Skeletal muscle cell (primary cell): ENCODE measurements around the gene TLK2.
"Not testable (repeated sequence)": the region's sequence is repeated elsewhere in the genome, so short reads cannot be mapped to it uniquely, and the experiment has no call there.

Experiments
- DNase-seq: peaks from one replicate; pipeline ENCODE4 v3.0.0-alpha.2; 2010; ENCODE audit warnings: low read depth
- H3K4me3 ChIP-seq: 2 replicates; pipeline ENCODE4 v1.5.1; 2011; ENCODE audit warnings: low read depth, mild to moderate bottlenecking, control low read depth, low read length, moderate library complexity

TLK2 gene

DNA sequence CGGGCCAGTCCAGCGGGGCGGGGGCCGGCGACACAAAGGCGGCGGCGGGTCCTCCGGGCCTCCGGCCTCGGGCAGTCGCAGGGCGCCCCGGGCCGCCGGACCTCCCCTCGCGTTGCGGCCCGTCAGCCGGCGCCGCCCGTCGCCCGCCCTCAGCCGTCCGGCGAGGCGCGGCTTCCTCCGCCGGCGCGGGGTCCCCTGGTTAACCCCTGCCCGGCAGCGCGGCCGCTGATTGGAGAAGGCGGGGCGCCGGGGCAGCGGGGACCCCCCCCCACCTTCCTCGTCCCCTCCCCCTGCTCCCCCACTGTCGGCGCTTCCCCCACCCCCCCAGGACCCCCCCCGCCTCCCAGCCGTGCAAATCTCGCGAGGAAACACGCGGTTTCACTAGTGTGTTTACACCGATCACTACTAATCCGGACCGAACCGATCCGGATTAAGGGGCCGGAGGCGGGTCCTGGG is at the start of gene TLK2:
Gene TLK2, plus strand, starts transcription at position 402 of the 456 bp plus-strand sequence. CDS start 2,301 bp downstream, outside the sequence.
- H3K4me3 ChIP-seq, result peak within 1 kb of the TSS; percentile 67
- peak; percentile 54 for DNase-seq

DNA sequence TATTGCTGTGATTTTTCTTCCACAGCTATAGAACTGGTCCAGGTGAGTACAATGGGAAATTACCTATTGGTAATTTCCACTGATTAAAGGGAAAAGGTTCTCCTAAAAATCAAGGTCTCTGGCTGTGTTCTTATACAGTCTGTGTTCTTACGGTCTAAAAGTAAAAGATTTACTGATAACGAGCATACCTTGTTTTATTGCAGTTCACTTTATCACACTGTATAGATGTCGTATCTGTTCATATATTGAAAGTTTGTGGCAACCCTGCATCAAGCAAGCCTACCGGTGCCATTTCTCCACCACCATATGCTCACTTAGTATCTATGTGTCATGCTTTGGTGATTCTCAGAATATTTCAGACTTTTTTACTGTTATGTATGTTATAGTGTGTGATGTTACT is 43.4 kb upstream of the TLK2 start:
- H3K4me3 ChIP-seq, DNase-seq: not testable (repeated sequence)

DNA sequence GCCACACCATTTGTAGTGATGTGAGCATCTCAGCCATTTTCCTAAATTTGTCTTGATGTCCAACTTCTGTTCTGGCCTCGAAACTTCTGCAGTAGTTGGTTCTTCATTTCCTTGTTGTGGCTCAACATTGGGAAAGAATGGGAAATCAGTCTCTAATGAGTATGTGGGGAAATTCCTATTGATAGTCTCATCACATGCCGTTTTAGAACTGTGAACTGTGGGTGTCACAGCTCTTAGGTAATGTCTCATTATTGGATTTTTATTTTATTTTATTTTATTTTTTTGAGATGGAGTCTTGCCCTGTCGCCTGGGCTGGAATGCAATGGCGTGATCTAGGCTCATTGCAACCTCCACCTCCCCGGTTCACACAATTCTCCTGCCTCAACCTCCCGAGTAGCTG is 37.4 kb upstream of the TLK2 start:
- not testable (repeated sequence) for DNase-seq, H3K4me3 ChIP-seq

DNA sequence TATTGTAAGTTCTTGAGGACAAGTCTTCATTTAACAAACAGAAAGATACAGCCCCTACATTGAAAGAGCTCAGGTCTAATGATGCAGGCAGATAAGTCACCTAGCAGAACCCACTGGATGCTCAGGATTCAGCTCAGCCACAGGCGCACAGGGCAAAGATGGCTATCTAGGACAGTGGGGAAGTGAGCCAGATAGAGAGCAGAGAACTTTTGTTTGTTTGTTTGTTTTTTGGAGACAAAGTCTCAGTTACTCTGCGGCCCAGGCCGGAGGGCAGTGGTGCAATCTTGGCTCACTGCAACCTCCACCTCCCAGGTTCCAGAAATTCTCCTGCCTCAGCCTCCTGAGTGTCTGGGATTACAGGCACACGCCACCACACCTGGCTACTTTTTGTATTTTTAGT is 34.6 kb upstream of the TLK2 start:
- no peak overlapping the region for H3K4me3 ChIP-seq
- DNase-seq, result no peak

DNA sequence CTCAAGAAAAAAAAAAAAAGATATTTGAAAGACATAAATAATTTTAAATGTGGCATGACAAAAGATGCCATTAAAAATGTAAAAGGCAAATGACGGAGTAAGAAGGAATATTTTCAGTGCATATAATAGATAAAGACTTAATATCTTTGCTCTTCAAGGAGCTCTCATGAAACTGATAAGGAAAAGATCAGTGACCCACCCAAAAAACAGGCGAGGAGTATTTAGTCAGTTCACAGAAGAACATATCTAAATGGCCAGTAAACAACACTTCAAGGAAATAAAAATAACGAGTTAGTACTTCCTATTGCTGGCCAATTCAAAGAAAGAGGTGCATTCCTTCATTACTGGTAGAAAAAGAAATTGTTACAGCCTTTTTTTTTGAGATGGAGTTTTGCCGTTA is 32.8 kb upstream of the TLK2 start:
- not testable (repeated sequence) for DNase-seq, H3K4me3 ChIP-seq

DNA sequence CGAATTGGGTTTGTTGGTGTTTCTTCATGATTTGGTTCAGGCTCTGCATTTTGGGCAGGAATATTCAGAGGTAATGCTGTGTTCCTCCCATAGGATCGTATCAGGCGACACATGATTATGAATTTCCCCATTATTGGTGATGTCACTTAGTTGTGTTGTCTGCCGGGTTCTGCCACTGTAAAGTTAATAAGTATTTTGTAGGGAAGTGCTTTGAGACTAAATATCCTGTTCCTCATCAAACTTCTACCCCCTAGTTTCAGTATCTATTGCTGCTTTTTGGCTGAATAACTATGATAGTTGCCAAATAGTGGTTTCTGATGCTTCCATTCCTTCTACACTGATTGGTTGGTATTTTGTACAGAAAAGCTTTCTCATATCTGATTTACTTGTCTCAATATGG is 26.4 kb upstream of the TLK2 start:
- H3K4me3 ChIP-seq, DNase-seq: not testable (repeated sequence)

DNA sequence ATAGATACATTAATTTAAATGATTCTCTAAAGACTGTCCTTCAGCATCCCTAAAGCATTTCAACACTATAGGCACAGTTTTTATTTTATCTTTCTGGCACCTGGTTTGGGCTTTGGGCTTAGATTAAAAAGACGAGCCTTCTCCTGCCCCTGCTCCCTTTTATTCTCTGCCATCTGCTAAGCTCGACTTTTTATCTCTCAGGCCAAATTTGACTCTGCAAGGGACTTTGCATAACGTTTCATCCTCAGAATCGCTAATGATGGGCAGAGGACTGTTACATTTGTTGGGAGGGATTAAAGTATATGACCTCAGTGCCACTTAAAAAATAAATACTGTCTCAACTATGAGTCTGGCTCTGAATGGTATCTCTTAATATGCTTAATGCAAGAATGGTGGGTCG is 25.6 kb upstream of the TLK2 start:
- H3K4me3 ChIP-seq, DNase-seq: not testable (repeated sequence)

DNA sequence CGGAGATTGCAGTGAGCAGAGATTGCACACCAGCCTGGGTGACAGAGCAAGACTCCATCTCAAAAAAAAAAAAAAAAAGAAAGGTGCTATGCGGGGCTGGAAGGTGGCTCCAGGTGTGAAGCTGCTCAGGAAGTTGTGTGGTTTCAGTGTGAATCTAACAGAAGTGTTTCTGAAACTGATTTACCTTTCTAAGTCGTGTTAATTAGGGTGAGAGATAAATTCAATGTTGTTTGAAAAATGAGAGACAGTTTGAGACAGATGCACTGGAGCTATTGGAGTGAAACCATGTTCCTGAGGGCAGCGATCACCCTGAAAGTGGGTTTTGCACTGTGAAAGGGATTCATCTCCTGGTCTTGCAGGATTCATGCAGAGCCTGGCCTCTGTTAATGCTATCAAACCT is 25.0 kb upstream of the TLK2 start:
- not testable (repeated sequence) for DNase-seq, H3K4me3 ChIP-seq

DNA sequence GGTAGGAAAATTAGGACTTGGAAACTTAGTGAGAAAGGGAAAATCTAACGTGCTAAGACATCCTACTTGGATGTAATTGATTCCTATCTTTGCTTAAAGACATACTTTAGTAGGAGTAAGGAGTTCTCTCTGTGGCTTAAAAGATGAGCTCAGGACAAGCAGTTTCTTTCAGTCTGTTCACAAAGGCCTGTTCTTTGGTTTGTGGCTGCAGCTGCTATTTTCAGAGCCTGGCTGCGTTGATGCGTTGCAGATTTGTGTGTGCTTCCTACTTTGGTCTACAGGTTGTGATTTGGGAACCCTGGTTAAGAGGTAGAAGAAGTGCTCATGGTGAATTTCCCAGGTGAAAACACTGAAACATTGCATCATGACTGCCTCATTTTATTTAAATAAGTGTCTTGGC is 24.5 kb upstream of the TLK2 start:
- not testable (repeated sequence) for H3K4me3 ChIP-seq, DNase-seq

DNA sequence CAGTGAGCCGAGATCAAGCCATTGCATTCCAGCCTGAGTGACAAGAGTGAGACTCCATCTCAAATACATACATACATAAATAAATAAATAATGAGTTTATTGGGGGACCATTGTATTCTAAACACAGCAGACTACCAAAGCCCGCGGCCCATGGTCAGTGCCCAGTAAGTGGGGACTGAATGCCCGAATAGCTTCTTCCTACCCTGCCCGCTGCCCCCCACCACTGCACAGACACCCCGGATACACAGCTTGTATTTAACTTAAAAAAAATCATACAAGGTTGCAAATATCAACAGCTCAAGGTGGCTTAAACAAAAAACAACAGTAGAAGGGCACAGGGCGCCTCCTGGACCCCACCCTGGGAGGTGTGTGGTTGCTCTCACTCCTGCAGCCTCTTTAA is 22.6 kb upstream of the TLK2 start:
- DNase-seq, result no peak
- H3K4me3 ChIP-seq, result no peak overlapping the region

DNA sequence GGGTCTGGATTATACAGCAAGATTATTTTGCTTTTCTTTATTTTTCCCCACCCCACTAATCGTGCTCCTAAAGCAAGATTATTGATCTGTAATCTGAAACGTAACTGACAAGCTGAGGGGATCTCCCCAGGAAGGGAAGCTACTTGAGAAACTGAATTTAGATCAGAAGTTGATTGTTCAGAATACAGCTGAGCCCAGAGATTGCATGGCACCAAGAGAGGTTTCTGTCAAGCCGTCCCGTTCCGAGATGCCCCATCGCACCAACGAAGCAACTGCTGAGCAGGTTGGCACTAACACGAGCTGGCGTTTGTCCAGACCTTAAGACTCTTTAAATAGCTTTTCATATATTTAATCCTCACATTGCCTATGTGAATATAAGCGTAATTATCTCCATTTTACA is 20.1 kb upstream of the TLK2 start:
- H3K4me3 ChIP-seq, DNase-seq: not testable (repeated sequence)

DNA sequence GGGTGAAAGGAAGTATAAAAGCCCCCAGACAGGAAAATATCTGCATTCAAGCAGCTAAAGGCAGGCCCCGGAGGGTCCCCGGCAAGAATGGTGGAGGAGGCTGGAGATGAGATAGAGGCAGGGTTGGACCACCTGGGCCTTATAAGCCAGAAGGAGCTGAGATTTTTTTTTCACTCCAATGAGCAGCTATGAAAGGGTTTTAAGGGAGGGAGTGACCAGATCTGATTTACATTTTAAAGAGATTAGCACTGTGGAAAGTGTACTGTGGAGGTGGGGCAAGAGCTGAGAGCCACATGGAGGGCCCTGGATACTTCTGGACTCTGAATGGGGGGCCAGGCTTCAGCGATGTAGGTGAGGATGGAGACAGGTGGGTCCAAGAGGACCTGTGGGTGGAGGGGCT is 14.2 kb upstream of the TLK2 start:
- not testable (repeated sequence) for DNase-seq

DNA sequence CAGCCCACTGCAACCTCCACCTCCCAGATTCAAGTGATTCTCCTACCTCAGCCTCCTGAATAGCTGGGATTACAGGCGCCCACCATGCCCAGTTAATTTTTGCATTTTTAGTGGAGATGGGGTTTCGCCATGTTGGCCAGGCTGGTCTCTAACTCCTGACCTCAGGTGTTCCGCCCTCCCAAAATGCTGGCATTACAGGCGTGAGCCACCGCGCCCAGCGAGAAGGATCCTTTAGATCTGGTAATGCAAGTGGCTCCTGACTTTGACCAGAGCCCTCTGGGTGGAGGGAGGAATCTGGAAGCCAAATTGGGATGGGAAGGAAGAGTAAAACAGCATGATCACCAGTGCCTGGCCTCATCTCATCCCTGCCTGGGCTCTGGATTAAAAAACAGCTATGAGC is 13.4 kb upstream of the TLK2 start:
- not testable (repeated sequence) for DNase-seq, H3K4me3 ChIP-seq

More for the DNA sequence above, 14.2 kb upstream of the TLK2 start:
- not testable (repeated sequence) for H3K4me3 ChIP-seq

DNA sequence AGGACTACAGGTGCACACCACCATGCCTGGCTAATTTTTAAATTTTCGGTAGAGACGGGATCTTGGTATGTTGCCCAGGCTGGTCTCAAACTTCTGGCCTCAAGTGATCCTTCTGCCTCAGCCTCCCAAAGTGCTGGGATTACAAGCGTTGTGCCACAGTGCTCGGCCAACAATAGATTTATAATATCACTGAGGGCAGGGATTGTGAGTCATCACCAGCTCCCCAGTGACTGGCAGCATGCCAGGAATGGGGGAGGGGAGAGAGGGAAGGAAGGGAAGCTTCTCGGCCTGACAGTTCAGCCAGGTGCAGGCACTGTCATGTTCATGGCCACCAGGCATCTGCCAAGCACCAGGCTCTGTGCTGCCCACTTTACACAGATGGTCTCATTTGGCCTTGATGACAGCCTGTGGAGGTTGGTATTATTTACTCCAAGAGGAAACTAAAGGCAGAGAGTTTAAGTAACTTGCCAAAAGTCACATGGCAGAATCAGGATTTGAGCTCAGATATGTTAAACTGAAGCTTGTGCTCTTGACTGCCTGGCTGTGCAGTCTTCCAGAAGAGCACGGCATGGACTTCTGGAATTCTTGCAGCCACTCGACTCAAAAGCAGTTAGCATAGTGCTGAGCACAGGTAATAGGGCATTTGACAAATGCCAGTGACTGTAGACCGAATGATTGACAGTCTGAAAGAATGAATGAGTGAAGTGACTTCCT is 7.8 kb upstream of the TLK2 start:
- not testable (repeated sequence) for H3K4me3 ChIP-seq
- DNase-seq, result peak; percentile 21

DNA sequence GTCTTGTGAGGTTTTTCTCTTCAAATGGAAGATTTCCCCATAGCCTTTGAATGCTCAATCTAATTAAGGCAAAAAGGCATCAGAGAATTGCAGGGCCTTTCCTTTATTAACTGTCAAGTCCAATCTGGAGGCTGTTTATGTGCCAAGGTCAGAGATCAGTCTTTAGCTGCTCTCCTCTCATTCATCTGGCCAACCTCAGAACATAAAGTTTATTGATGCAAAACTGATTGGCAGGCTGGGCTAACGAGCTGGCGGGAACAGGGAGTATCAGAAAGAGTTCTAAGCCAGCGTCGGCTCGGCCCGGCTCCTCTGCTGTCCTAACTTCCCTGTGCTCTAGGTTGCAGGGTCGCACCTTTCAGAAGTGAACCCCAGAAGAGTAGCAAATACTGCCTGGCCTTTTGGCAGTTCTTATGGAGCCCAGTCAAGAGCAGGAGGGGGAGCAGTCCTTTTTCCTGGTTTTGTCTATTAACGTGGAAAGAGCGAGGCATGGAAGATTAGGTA is 7.2 kb upstream of the TLK2 start:
- not testable (repeated sequence) for DNase-seq, H3K4me3 ChIP-seq

DNA sequence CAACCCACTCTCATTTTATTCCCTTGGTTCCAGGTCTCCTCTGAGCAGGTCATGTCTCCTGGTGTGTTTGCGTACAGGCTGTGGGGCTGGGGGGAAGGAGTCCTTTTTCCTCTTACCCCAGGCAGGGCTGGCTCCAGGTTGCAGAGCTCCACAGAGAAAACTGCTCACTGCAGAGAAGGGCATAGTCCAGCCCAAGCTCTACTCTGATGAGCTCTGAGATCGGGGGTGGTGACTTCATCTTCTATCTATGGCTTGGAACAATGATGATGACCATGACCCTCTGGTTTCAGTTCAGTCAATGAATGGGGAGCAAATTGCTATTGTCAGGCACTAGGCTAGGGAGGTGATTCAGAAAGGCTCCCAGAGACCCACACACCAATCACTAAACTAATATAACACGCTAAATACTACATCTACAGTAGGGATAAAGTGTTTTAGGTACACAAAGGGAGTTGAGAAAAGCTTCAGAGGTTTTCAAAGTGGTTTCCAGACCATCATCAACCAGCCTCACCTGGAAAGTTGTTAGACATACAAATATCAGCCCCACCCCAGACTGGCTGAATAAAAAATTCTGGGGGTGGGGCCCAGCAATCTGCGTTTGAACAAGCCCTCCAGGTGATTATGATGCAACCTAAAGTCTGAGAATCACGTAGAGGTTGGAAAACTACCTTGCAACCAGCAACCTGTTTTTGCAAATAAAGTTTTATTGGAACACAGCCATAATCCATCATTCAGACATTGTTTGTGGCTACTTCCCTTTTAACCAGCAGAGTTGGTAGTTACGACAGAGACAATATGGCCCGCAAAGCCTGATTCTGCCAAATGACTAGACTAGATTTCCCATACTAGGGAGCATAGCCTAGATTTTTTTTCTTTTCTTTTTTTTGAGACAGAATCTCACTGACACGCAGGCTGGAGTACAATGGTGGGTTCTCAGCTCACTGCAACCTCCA is 5.3 kb upstream of the TLK2 start:
- DNase-seq, H3K4me3 ChIP-seq: not testable (repeated sequence)

DNA sequence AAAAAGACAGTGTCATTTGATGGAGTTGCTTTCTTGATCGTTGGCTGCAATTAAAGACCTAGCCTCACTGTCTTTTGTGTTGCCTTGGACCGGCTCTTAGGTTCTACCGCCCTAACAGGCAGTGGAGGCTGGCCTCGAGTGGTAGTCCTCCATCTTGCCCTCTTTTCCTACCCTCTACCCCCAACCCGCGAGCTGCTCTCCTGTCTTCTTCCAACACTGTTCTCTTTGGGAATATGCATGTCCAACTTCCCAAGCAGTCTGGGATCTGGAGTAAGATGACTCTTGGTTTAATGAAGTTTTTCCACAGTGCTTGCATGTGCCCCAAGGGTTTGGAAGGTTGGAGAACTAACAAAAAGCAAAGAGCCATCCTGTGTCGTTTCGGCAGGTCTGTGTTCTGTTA is 1.5 kb upstream of the TLK2 start:
- DNase-seq, result not testable (repeated sequence)
- peak overlapping the region; percentile 61 for H3K4me3 ChIP-seq

DNA sequence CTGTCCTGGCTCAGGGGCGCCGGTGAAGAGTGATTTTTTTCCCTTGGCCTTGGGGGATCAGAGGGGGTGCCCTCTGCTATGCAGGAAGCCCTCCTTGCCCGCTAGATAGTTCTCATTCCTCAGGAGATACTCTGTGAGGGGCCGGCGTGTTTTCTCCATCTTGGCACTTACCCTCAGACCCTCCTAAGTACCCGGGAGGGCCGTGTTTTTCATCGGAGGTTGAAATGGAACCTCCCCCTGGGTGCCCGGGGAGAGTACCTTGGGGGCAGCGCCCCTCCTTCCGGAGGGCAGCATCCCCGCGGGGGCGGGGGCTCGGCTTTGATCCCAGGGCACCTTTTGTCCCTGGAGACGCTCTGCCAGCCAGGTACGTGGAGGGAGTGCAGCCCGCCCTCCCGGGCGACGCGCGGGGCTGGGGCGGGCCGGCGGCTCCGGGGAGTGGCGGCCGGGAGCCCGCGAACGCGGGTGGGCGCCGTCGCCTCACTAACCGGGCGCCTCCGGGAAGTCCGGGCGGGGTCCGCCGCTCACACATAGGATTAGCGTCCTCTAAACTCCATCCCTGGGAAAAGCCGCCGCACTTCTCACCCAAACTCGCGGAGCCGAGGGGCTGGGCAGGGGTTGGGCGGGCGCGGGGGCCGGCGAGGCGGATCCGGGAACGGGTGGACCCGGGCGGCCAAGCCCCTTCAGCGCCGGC is 762 bp upstream of the TLK2 start:
- not testable (repeated sequence) for DNase-seq

DNA sequence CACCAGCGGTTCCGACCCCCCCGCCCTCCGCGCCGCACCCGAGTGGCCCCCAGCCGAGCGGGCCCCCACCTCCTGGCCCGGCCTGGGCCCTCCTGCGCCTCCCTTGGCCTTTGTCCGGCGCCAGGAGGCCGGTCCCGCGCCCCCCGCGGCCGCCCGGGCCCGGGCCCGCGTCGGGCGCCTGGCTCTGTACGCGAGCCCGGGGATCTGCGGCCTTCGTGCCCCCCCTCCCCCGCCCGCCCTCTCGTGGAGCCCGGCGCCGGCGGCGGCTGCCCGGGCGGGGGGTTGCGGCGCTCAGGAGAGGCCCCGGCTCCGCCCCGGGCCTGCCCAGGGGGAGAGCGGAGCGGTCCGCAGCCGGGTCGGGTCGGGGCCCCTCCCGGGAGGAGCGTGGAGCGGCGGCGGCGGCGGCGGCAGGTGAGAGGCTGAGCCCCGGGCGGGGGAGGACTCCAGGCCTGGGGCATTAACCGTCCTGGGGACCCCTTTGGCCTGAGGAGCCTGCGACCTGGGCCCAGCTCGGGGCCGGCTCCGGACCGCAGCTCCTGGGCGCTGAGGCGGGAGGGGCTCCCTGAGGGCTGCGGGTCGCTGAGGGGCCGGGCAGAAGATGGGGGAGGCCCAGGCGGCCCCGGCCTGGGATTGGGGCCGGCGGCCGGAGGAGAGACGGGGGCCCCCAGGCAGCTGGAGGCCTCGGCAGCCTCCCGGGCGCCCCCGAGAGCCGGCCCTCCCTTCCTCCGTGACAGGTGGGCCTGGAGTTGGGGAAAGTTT is 434 bp downstream of the TLK2 start:
- not testable (repeated sequence) for DNase-seq
- peak overlapping the region; percentile 67 for H3K4me3 ChIP-seq

More for the DNA sequence above, 762 bp upstream of the TLK2 start:
- H3K4me3 ChIP-seq, result peak overlapping the region; percentile 61
